CD14-positive monocyte (primary cell): ENCODE results near the gene MVB12B. TPM values are rescaled to one million over a fixed set of nuclear protein-coding genes. Genes with fewer than 3 reads are reported as not detected.

Experiments
- DNase-seq, 3 donors: peaks; one replicate each; pipeline ENCODE4 v3.0.0-alpha.2; 2011 to 2022
- H2AFZ ChIP-seq: 2 replicates; pipeline ENCODE4 v1.6.0; 2012; ENCODE audit warnings: mild to moderate bottlenecking, low read depth, low read length, inconsistent platforms; ENCODE audit not compliant: insufficient read depth, poor library complexity, severe bottlenecking
- H3K27ac ChIP-seq, 2 donors: 1 replicate in 1 of 2; 2 replicates in 1 of 2; pipeline ENCODE4 v1.5.1; 2012 to 2013; ENCODE audit warnings: low read length in 2 of 2, control low read depth in 1 of 2, inconsistent platforms in 1 of 2, low read depth in 1 of 2, mild to moderate bottlenecking in 1 of 2
- H3K27me3 ChIP-seq, 2 donors: one replicate each; pipeline versions ENCODE4 v1.6.0 to v1.6.1; 2011 to 2013; ENCODE audit warnings: low read length in 2 of 2; ENCODE audit not compliant: control insufficient read depth in 2 of 2, insufficient read depth in 2 of 2
- H3K36me3 ChIP-seq, 2 donors: replicated peaks in 1 of 2; 1 replicate in 1 of 2; 2 replicates in 1 of 2; pipeline versions ENCODE4 v1.5.1 to v1.6.1; 2012 to 2013; ENCODE audit warnings: low read length in 2 of 2, control low read depth in 1 of 2, inconsistent platforms in 1 of 2, mild to moderate bottlenecking in 1 of 2; ENCODE audit not compliant: insufficient read depth in 2 of 2, control insufficient read depth in 1 of 2
- H3K4me1 ChIP-seq, 2 donors: 1 replicate in 1 of 2; 2 replicates in 1 of 2; pipeline versions ENCODE4 v1.5.1 to v1.6.1; 2012 to 2013; ENCODE audit warnings: low read length in 2 of 2, control low read depth in 1 of 2, inconsistent platforms in 1 of 2, mild to moderate bottlenecking in 1 of 2, moderate library complexity in 1 of 2; ENCODE audit not compliant: insufficient read depth in 2 of 2, control insufficient read depth in 1 of 2
- H3K4me2 ChIP-seq: replicated peaks from 2 replicates; pipeline ENCODE3; 2012; ENCODE audit warnings: low read length, moderate library complexity, mild to moderate bottlenecking; ENCODE audit not compliant: poor library complexity, severe bottlenecking; ENCODE audit errors: extremely low read depth
- H3K4me3 ChIP-seq, 3 experiments: fragments of 200-600 bp in 1 of 3; sonication (generic) in 1 of 3; replicated peaks in 1 of 3; 1 replicate in 2 of 3; 2 replicates in 1 of 3; pipeline ENCODE4 v1.5.1; 2011 to 2013; ENCODE audit warnings: low read length in 3 of 3, mild to moderate bottlenecking in 3 of 3, control low read depth in 2 of 3, low read depth in 2 of 3, inconsistent platforms in 1 of 3, moderate library complexity in 1 of 3
- H3K79me2 ChIP-seq: 2 replicates; pipeline ENCODE4 v1.6.0; 2012; ENCODE audit warnings: mild to moderate bottlenecking, control low read depth, inconsistent platforms, low read length, moderate library complexity; ENCODE audit not compliant: insufficient read depth
- H3K9ac ChIP-seq: 2 replicates; pipeline ENCODE4 v1.6.0; 2017; ENCODE audit warnings: low read length, mild to moderate bottlenecking; ENCODE audit not compliant: insufficient read depth, poor library complexity, severe bottlenecking
- H3K9me3 ChIP-seq, 2 donors: replicated peaks in 1 of 2; 1 replicate in 1 of 2; 2 replicates in 1 of 2; pipeline versions ENCODE4 v1.5.1 to v1.6.1; 2012 to 2013; ENCODE audit warnings: low read length in 2 of 2, control low read depth in 1 of 2; ENCODE audit not compliant: control insufficient read depth in 1 of 2, insufficient read depth in 1 of 2
- H4K20me1 ChIP-seq: 2 replicates; pipeline ENCODE4 v1.6.0; 2012; ENCODE audit warnings: mild to moderate bottlenecking, low read length, control low read depth, moderate library complexity; ENCODE audit not compliant: insufficient read depth
- H3K27ac Mint-ChIP-seq, 7 donors: one replicate each; pipeline ENCODE4 v1.8.0; 2020; ENCODE audit warnings: mild to moderate bottlenecking in 7 of 7, mixed read lengths in 7 of 7, moderate library complexity in 6 of 7, inconsistent platforms in 2 of 7
- H3K27me3 Mint-ChIP-seq, 3 donors: one replicate each; pipeline ENCODE4 v1.8.0; 2021 to 2022; ENCODE audit warnings: low read depth in 3 of 3, mild to moderate bottlenecking in 3 of 3, mixed read lengths in 3 of 3, moderate library complexity in 3 of 3, inconsistent platforms in 1 of 3
- H3K36me3 Mint-ChIP-seq, 2 donors: one replicate each; pipeline ENCODE4 v1.8.0; 2020; ENCODE audit warnings: mixed read lengths in 2 of 2, inconsistent platforms in 1 of 2, mild to moderate bottlenecking in 1 of 2
- H3K4me1 Mint-ChIP-seq: one replicate; pipeline ENCODE4 v1.8.0; 2020; ENCODE audit warnings: mild to moderate bottlenecking, mixed read lengths
- H3K4me3 Mint-ChIP-seq, 2 donors: one replicate each; pipeline ENCODE4 v1.8.0; 2020; ENCODE audit warnings: mild to moderate bottlenecking in 2 of 2, mixed read lengths in 2 of 2, moderate library complexity in 1 of 2
- H3K9me3 Mint-ChIP-seq, 7 donors: one replicate each; pipeline ENCODE4 v1.8.0; 2020 to 2022; ENCODE audit warnings: mixed read lengths in 7 of 7, mild to moderate bottlenecking in 6 of 7, moderate library complexity in 6 of 7, inconsistent platforms in 2 of 7
- CTCF ChIP-seq: fragments of 200-600 bp; IDR thresholded peaks from one replicate; pipeline ENCODE4 v1.8.0; 2022; ENCODE audit warnings: antibody characterized with exemption, mild to moderate bottlenecking
- WGBS: methylation state at CpG from one replicate; pipeline ENCODE4 v1.1.5; 2013; ENCODE audit warnings: missing lambda C conversion rate; ENCODE audit not compliant: insufficient coverage; 5-methylcytosine and 5-hydroxymethylcytosine counted together
- intact Hi-C, 2 donors: fragments of 100-400 bp; cut with micrococcal nuclease; formaldehyde crosslinking; loops; one replicate each; pipeline versions ENCODE4 v1.15.0 to v1.15.1; 2023
- polyA plus RNA-seq, 3 donors: library from polyadenylated mRNA; depleted of rRNA in 1 of 3; unstranded in 2 of 3; stranded (reverse) in 1 of 3; fragments of 300-500 nt in 2 of 3; fragments of >200 nt in 1 of 3; fragmentation: Illumina TruSeq in 2 of 3; gene quantifications; 1 replicate in 2 of 3; 2 replicates in 1 of 3; pipeline ENCODE4 v1.2.3, GENCODE V29; 2012 to 2021

Gene MVB12B
- polyA plus RNA-seq, 3 donors = 2.8 to 8.1 (median 3.5) TPM

GRCh38 chr9:126392662-126393371, 66.2 kb downstream of the MVB12B start:
- H4K20me1 ChIP-seq = no peaks in the 10 kb centered on the region
- H3K4me1 ChIP-seq = peaks cover 38 to 44% of the 10 kb centered on the region in 2 donors
- H3K79me2 ChIP-seq = no peaks in the 10 kb centered on the region
- TF ChIP-seq CTCF = no peak
- no peak overlapping the region for H3K4me2 ChIP-seq
- peaks cover 0 to 4% (median 0%) of the 10 kb centered on the region in 3 donors for H3K27me3 Mint-ChIP-seq
- H3K9me3 Mint-ChIP-seq = peaks cover 0 to 3% (median 0%) of the 10 kb centered on the region in 7 donors
- 95% methylated on average over 8 of the region's 9 CpGs for WGBS
- no peak overlapping the region for H3K4me3 ChIP-seq
- H3K27ac Mint-ChIP-seq = no peak overlapping the region
- no peak overlapping the region for H3K4me3 Mint-ChIP-seq
- no peak overlapping the region for H2AFZ ChIP-seq
- no peaks in the 10 kb centered on the region for H3K9me3 ChIP-seq
- no peak overlapping the region for H3K27ac ChIP-seq
- H3K4me1 Mint-ChIP-seq = peaks cover 47% of the 10 kb centered on the region
- H3K36me3 ChIP-seq = peaks cover 15 to 63% of the 10 kb centered on the region in 2 donors
- no peaks in the 10 kb centered on the region for H3K27me3 ChIP-seq
- no peak overlapping the region for H3K9ac ChIP-seq
- no peak for DNase-seq
- peaks cover 50 to 71% of the 10 kb centered on the region in 2 donors for H3K36me3 Mint-ChIP-seq
- intact Hi-C loops = no loop called here

GRCh38 chr9:126393876-126394275, 67.2 kb downstream of the MVB12B start:
- Mint-ChIP-seq H3K27me3 (peaks cover 0 to 1% (median 0%) of the 10 kb centered on the region in 3 donors), H3K9me3 (peaks cover 0 to 3% (median 0%) of the 10 kb centered on the region in 7 donors), H3K4me1 (peaks cover 47% of the 10 kb centered on the region), H3K36me3 (peaks cover 49 to 71% of the 10 kb centered on the region in 2 donors), H3K4me3 (no peak overlapping the region), H3K27ac (no peak overlapping the region)
- no peak overlapping the region for H3K4me2 ChIP-seq
- no peak for DNase-seq
- no peak overlapping the region for H2AFZ ChIP-seq
- H3K4me1 ChIP-seq = peaks cover 34 to 37% of the 10 kb centered on the region in 2 donors
- no peak overlapping the region for H3K9ac ChIP-seq
- no peaks in the 10 kb centered on the region for H4K20me1 ChIP-seq
- no peaks in the 10 kb centered on the region for H3K9me3 ChIP-seq
- H3K36me3 ChIP-seq = peaks cover 15 to 64% of the 10 kb centered on the region in 2 donors
- H3K4me3 ChIP-seq = no peak overlapping the region
- 100% methylated on average over 3 of the region's 6 CpGs for WGBS
- TF ChIP-seq CTCF = no peak
- intact Hi-C loops = no loop called here
- peak overlapping the region in 1 of 2 donors; percentile 1 for H3K27ac ChIP-seq
- H3K79me2 ChIP-seq = no peaks in the 10 kb centered on the region
- no peaks in the 10 kb centered on the region for H3K27me3 ChIP-seq
